ENCODE results near the gene ABHD8. TPM values are rescaled to one million over a fixed set of nuclear protein-coding genes. Genes with fewer than 3 reads are reported as not detected.

Gene ABHD8
- total and polyA plus RNA-seq, 2 of the 13 experiments (the other 11 are each of a cell fraction or from before 2014, with no cell fraction given): 6.3 to 7.2 TPM

- TF ChIP-seq E2F5 (CRISPR knock-in tag; conservative IDR thresholded peaks at IDR 0.05) (no peak), ZFY (CRISPR knock-in tag; IDR thresholded peaks at IDR 0.05) (0 out of 2 replicates have a peak, but pooled peaks have one; percentile 5), ZNF724P (CRISPR knock-in tag; IDR thresholded peaks at IDR 0.05; ENCODE audit: borderline replicate concordance) (no peak), HNF4G (IDR thresholded peaks at IDR 0.05; ENCODE audit: borderline replicate concordance, low read depth, low read length) (peak; percentile 4; the same call in 1 of the 2 replicates), HNF4G (CRISPR knock-in tag; IDR thresholded peaks at IDR 0.05; ENCODE audit: borderline replicate concordance, low read depth) (no peak), ISL2 (CRISPR knock-in tag; IDR thresholded peaks at IDR 0.05) (no peak), ZNF605 (CRISPR knock-in tag; IDR thresholded peaks at IDR 0.05) (no peak), ZNF234 (CRISPR knock-in tag; conservative IDR thresholded peaks at IDR 0.05) (no peak), ZFAT (CRISPR knock-in tag; conservative IDR thresholded peaks at IDR 0.05) (no peak), JUN (CRISPR knock-in tag; IDR thresholded peaks at IDR 0.05) (no peak), MAFF (IDR thresholded peaks at IDR 0.05; ENCODE audit: low read depth, low read length) (no peak), NR1H2 (CRISPR knock-in tag; IDR thresholded peaks at IDR 0.05; ENCODE audit: borderline replicate concordance, low read depth) (no peak), ZNF629 (CRISPR knock-in tag; conservative IDR thresholded peaks at IDR 0.05) (no peak; the same call in 1 of the 2 replicates), ZNF256 (CRISPR knock-in tag; conservative IDR thresholded peaks at IDR 0.05) (no peak), KDM1A (CRISPR knock-in tag; IDR thresholded peaks at IDR 0.05) (no peak), SNRNP70 (IDR thresholded peaks at IDR 0.05; ENCODE audit: low read depth, low read length) (no peak), ZNF430 (CRISPR knock-in tag; IDR thresholded peaks at IDR 0.05) (no peak), ZNF574 (CRISPR knock-in tag; IDR thresholded peaks at IDR 0.05) (no peak), MBD4 (IDR thresholded peaks at IDR 0.05; ENCODE audit: borderline replicate concordance, low read length) (no peak), MYC (CRISPR knock-in tag; IDR thresholded peaks at IDR 0.05; ENCODE audit: borderline replicate concordance) (peak; percentile 63; the same call in 1 of the 2 replicates), IKZF1 (IDR thresholded peaks at IDR 0.05) (no peak)
- TF ChIP-seq, protein P1, sequence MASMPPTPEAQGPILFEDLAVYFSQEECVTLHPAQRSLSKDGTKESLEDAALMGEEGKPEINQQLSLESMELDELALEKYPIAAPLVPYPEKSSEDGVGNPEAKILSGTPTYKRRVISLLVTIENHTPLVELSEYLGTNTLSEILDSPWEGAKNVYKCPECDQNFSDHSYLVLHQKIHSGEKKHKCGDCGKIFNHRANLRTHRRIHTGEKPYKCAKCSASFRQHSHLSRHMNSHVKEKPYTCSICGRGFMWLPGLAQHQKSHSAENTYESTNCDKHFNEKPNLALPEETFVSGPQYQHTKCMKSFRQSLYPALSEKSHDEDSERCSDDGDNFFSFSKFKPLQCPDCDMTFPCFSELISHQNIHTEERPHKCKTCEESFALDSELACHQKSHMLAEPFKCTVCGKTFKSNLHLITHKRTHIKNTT (CRISPR knock-in tag; IDR thresholded peaks at IDR 0.05): no peak
- TF ChIP-seq, protein P2, sequence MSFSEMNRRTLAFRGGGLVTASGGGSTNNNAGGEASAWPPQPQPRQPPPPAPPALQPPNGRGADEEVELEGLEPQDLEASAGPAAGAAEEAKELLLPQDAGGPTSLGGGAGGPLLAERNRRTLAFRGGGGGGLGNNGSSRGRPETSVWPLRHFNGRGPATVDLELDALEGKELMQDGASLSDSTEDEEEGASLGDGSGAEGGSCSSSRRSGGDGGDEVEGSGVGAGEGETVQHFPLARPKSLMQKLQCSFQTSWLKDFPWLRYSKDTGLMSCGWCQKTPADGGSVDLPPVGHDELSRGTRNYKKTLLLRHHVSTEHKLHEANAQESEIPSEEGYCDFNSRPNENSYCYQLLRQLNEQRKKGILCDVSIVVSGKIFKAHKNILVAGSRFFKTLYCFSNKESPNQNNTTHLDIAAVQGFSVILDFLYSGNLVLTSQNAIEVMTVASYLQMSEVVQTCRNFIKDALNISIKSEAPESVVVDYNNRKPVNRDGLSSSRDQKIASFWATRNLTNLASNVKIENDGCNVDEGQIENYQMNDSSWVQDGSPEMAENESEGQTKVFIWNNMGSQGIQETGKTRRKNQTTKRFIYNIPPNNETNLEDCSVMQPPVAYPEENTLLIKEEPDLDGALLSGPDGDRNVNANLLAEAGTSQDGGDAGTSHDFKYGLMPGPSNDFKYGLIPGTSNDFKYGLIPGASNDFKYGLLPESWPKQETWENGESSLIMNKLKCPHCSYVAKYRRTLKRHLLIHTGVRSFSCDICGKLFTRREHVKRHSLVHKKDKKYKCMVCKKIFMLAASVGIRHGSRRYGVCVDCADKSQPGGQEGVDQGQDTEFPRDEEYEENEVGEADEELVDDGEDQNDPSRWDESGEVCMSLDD (CRISPR knock-in tag; IDR thresholded peaks at IDR 0.05; ENCODE audit: borderline replicate concordance): no peak
These were observed 3.1 kb upstream of the ABHD8 start (continued) for GRCh38 chr19:17306285-17306714.
